GM20431 (cell line): ENCODE data around the gene LUM.

Experiments
- in situ Hi-C: fragments of 300-500 bp; cut with MseI, MboI; formaldehyde crosslinking; loops from one replicate; pipeline ENCODE4 v1.15.0; 2020; ENCODE audit warnings: low sequenced_read_pairs; ENCODE audit not compliant: unreplicated experiment

Gene LUM

DNA sequence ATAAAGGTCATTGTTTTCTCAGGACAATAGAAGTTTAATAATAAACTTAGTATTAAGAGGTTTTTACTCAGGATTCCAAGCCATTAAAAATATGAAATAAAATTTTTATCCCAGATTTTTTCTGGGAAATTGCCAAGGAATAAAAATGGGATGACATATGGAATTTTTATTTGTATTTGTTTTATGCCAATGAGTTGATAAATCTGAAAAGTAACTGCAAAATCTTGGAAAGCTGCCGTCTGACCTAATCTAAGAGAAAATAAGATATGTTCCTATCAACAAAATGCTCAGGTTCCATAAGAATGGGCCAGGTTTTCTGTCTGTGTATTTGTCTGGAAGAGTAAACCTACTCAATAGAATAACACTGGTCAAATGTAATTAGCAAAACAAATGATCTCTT, 31.3 kb downstream of the LUM start:
- in situ Hi-C loops, result no loop called here

DNA sequence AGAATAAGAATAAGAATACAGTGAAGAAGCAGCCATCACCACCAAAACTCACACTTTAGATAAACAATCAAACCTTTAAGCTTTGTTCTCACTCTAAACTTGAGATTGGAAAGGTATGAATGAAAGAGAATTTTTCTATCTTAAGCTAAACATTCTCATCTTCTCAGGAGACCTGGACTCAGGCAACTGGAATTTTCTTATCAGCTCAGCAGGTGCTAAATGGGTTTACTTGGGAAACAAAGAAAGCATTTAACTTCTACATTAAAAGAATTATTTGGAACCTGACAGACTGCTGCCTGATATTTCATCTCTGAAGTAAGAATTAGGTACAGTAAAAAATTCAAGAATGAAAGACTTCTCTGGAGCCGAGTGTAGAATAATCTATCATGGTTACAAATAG, 32.8 kb downstream of the LUM start:
- in situ Hi-C loops, result no loop called here

DNA sequence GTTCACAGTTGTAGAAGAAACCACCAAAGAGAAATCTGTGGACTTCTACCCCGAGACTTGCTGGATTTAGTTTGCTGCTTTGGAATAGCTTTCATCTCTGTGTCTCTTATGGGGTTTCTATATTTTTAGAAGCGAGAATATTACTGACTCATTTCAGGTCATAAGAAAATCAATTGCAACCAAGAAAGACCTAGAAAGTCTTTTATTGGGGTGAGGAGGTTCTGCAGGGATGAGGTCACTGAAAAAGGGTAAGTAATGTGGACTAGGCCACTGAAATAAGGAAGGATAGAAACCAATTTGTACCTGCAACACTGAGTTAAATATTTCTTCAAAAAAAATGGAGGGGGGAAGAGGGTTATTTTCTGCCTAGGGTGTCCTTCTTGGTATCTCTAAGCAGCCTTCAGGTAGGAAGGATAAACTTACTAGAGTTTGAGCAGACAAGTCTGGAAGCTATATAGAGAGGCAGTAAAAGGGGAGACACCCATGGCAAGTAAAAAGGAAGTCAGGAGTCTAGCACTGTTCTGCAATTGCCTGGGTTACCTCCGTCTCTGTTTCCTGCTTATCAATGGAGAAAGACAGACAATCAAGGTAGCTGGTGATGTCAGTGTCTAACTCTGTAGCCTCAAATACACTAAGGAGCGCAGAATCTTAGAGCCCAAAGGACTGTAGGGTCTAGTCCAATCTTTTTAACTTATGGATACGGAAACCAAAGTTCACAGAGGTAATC, 33.9 kb downstream of the LUM start:
- in situ Hi-C loops, result no loop called here

DNA sequence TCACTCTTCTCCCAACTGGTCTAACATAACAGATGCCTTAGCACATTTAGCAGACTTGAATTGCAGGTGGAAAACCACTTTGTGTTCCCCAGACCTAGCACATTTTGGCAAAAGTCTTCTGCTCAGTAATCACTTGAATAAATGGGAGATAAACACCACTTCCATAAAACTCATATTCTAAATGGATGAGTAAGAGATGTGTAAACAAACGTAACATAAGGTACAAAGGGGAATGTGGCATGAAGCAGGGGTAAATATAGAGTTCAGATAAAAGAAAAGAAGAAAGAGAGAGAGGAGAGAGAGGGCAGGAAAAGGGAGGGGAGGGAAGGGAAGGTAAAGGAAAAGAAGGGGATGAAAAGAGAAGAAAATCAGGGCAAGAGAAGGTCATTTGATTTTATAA, 36.4 kb downstream of the LUM start:
- in situ Hi-C loops, result no loop called here

DNA sequence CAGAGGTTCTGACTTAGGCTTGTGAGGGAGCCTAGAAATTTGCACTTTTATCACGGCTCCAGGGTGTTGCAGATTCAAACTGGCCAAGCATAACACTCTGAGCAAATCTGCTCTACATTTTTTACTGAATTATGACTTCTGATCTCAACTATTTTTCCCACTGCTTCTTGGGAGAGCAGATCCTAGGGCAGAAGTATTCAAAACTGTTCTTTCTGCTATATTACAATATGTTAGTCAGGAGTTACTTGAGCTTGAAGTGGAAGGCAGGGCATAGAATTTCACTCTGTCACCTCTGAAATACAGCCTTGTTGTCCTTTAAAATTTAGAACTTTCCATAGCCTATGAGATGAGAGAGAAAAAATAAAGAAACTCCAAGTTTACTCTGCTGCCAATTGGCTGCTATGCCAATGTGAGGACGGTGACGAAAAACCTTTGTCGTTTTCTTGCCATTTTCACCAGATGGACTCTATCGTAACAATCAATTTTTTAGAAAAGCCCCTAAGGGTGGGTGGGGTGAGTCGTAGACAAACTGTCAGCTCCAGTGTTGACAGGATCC, 37.1 kb downstream of the LUM start:
- in situ Hi-C loops, result no loop called here

DNA sequence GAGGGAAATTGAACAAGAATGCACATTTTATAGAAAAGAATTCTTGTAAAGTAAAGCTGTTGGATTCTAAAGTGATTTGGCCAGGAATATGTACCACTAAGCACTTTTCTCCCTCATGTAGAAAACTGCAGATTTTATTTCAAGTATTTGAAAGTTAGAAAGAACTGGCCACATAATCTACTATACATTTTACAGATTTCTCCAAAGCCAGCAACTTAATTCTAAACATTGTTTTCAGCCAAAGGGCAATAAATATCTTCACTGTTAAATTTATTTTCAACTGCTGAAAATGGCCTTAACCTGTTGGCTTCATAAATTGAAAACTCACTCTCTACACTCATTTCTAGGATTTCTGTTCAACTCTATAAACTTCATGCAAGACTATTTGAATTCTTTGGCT, 37.9 kb downstream of the LUM start:
- in situ Hi-C loops, result no loop called here

DNA sequence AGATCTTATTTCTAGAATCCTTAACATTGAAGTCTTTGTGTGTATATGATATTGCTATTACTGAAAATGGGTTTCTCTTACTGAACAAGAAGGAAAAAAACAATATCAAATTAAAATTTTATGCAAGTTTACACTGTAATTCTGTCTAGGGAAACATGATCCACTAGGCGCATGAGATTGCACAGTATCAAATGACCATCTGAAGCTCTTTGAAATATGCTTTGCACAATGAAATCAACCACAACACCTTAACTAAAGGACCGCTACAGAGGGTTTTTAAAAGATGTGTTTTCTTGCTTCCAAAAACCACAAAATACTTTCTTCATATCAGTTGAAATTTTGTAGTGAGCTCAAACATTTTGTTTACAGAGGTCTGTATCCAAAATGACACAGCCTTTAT, 38.4 kb downstream of the LUM start:
- in situ Hi-C loops, result no loop called here

DNA sequence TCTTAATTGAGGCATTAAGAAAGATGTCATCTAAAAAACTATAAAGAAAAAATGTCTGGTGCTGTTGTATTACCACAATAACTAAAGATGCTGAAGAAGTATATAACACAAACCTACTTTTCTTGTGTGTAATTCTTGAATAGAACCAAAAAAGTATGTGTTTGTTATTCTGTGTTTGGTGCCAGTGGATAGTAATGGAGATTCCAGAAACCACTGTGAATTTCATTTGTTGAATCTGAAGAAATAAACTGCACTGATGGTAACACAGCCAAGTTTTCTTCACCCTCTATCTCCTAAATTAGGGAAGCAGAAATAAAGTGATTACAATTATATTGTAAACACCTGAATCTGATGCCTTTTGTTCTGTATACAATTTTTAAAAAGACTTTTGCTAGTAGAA, 40.4 kb downstream of the LUM start:
- in situ Hi-C loops, result no loop called here

DNA sequence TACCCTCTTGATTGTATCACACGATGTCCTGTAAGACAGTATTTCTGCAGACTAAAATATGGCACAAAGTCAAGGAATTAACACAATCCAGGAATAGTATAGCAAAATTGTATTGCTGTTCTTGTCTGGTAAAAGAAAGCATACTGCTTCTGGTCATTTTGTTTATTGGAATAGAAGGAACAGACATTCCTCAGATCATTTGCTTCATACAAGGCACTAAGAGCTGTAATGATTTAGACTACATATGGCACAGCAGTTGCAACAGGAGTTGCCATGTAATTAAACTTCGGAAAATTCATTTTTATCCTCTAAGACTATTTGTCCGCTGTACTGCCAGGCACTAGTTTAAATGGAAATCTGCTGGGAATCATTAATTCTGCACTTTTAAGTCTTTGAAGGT, 45.9 kb downstream of the LUM start:
- in situ Hi-C loops, result no loop called here

DNA sequence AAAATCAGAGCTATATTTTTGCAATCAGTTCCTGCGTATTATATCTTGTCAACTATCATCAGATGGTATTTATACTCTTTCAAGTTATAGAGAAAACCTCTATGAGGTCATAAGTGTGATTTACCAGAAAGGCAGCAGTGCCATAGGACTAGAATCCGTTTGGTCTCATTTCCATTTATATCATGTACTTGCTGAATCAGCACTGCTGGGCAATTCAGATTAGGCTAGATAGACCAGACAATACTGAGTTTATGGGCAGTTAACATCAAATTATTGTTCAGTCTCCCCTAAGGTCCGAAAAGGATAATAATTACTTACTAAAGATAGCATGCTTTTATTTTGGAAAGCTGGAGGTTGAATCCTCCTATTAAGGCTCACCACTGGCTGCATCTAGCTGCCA, 46.7 kb downstream of the LUM start:
- in situ Hi-C loops, result no loop called here

DNA sequence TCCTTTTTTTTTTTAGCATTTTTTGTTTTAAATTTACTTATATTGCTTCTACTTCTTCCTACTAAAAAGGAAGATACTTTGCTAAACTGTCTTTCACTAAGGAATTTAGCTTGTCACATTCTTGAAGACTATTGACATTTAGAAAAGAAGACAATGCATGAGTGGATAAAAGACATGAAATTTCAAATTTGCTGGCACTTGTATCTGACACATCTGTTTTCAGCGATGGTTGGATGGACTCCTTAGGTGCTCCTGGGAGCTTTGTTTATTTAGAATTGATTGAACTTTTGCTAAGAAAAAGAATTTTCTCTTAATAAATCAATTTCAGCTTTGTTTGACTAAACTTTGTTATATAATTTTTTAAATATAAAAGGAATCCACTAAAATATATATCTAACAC, 50.2 kb downstream of the LUM start:
- in situ Hi-C loops, result no loop called here

DNA sequence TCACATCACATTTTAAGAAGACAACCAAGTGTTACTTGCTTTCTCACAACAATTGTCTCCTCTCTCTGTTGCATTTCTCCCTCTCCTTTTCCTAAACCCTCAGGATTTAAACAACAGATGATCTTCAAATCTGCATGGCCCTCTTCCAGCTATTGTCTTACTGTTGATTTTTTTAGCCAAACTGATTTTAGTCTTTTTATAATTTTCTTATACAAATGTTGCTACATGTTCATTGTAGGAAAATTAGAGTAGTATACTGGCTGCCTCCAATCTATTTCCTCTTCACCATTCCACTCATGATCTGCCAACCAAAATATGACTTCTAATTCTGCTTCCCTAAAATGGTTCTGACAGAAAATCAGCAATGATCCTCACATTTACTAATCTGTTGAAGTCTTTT, 52.1 kb downstream of the LUM start:
- in situ Hi-C loops, result no loop called here

DNA sequence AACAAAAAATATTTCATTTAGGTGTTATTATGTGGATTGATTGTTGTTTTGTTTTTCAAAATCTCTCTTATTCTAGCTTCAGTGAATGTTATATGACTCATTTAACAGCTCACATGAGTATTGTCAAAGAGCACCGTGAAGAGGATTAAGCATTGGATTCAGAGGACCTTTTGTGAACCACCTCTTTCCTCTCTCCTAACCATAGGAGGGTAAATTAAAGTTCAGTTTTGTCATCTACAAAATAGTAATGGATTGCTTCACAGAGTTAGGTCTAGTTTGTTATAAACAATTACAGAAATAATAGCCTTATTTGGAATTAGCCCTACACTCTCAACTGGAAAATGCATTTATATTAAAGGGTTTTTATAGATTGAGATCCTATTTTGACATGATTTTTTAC, 52.5 kb downstream of the LUM start:
- in situ Hi-C loops, result no loop called here

DNA sequence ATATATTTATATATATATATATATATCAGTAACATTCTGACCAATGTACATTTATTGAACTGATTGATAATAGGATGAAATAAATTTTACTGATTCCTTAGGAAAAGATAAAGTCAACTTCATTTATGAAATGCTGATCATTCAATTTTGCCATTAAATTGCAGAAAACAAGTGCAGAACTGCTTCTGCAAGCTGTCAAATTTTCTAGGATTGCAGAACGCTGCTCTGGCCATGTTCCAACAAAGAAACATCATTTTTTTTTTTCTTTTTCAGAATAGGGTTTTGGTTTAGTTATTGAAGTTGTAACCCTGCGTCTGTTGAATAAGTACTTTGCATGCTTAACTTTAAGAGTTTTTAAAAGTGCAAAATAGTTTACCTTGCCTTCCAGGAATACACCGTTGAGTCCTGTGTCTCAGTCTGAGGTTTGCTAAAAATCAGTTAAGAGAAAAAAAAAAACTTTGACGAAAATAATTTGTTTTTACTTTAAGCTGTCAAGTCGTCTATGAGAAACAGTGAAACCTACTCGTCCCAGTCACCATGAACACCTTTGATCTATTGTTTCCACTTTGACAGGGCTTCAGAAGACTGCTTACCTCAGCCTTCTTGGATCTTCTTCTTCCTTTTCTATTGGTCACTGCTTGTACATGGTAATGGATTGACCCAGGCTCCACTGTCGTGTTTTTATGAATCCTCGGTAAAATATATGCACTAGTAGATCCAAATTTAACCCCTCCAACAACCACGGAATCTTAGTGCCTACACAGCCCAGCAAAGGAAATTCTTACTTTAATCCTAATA, 53.7 kb downstream of the LUM start, which contains the start of gene KERA:
Gene KERA, minus strand, starts transcription at position 657 of the 798 bp plus-strand sequence. CDS start 1,743 bp downstream, outside the sequence.
- in situ Hi-C loops, result no loop called here

DNA sequence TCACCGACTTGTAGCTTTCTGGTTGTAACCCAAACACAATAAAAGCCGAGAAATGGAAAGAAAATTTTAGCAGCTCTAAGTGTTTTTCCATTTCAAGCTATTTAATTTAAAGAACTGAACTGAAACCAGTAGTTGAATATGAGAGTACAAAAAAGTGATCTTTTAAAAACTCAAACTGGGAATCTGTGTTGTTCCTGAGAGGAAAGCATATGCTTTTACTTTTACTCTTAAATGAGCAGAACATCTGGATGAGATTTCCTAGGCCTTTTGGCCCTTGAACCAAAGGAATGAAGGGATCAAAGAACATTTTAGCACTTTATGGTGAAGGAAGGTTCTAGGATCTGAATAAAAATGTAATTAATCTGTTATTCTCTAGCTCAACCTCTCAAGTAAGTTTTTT, 54.8 kb downstream of the LUM start:
- in situ Hi-C loops, result no loop called here

DNA sequence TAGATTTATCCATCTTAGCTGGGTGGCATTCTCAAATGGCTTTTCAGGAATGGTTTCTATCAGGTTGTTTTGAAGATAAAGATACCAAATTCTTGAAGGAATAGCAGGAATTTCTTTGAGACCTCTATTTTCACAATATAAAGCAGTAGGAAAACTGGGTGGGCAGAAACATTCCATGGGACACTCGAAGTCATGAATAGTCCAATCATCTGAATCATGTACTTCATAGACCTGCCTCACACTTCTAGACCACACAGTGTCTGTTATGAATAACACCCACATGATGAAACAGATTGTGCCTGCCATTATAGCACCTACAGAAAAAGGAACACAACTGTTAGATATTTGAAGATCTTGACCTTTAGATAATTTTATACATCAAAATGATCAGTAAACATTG, 55.3 kb downstream of the LUM start:
- in situ Hi-C loops, result no loop called here

DNA sequence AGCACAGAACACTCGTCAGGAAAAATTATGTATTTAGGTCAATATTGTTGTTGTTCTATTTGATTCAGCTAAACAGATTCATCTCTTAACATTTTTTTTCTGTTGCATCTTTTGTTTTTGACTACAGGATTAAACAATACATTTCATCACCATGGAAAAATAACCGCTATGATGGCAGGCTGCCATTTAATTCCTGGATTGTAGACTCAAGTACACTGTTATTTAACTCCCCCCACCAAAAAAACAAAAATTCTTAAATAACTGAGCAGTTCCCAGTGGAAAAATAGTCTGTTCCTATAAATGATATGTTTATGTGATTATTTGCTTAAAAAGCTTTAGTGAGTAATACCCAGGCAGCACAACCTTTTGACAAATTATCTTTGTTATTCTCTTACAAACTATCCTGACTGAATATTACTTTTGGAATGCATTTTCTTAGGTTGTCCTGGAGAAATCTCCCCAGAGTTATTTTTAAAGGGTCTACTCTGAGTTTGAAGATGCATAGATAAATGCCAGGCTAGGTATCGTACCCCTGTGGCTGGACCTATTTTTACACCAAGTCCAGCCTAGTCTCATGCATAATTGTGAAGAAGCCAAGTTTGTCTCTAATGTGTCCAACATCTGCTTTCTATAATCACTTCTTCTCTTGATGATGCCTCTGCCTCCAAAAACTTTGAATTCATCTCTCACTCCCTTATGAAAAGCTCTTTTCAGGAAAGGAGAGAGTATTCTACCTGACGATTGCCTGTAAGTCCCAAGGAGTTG, 57.2 kb downstream of the LUM start:
- in situ Hi-C loops, result no loop called here
